Measurements from ENCODE around the gene ZFR2.

The ZFR2 gene

DNA sequence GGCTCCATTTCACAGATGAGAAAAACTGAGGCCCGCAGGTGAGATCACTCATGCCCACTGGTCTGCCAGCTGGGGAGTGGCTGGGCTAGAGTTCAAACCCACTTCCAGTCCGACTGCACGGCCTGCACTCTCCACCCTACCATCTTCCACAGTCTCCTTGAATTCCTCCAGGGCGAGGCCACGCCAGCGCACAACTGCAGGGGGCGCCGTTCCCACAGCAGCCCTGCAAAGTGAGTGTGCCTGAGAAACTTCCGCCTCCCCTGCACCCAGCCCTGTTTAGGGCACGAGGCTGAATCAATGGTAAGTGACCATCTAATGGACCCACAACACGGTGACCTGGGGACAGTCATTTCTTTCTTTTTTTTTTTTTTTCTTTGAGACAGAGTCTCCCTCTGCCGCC, 10.8 kb upstream of the ZFR2 start:
- no peak for TF ChIP-seq TAF1 (IDR thresholded peaks at IDR 0.05; ENCODE audit: borderline replicate concordance, insufficient read depth, low read length)
- TF ChIP-seq FOXP2 (optimal IDR thresholded peaks at IDR 0.05; ENCODE audit: borderline replicate concordance, extremely low read depth, extremely low read length, insufficient read depth): no peak

DNA sequence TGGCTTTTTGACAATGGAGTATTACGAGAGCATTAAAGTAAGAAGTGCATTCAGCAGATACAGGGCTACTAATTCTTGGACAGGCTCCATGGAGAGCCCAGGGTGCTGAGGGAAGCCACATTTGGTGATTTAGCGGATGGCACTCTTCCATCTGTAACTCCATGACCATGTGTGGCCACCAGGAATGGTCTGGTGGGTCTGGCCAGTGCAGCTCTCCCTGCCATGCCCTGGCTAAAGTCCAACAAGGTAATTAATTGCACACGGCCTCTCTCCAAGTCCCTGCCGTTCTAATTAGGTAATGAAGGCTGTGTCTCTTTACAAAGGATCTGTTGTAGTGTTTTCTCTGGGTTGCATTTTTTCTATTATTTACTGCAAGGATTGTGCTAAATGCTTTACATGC, 4.3 kb upstream of the ZFR2 start:
- TF ChIP-seq TAF1 (IDR thresholded peaks at IDR 0.05; ENCODE audit: borderline replicate concordance, insufficient read depth, low read length) (no peak), FOXP2 (optimal IDR thresholded peaks at IDR 0.05; ENCODE audit: borderline replicate concordance, extremely low read depth, extremely low read length, insufficient read depth) (no peak), POLR2AphosphoS5 (IDR thresholded peaks at IDR 0.05; ENCODE audit: low read depth, low read length) (no peak), SIN3A (IDR thresholded peaks at IDR 0.05; ENCODE audit: borderline replicate concordance, insufficient read depth, low read length) (no peak)
- TF ChIP-seq, protein P1, sequence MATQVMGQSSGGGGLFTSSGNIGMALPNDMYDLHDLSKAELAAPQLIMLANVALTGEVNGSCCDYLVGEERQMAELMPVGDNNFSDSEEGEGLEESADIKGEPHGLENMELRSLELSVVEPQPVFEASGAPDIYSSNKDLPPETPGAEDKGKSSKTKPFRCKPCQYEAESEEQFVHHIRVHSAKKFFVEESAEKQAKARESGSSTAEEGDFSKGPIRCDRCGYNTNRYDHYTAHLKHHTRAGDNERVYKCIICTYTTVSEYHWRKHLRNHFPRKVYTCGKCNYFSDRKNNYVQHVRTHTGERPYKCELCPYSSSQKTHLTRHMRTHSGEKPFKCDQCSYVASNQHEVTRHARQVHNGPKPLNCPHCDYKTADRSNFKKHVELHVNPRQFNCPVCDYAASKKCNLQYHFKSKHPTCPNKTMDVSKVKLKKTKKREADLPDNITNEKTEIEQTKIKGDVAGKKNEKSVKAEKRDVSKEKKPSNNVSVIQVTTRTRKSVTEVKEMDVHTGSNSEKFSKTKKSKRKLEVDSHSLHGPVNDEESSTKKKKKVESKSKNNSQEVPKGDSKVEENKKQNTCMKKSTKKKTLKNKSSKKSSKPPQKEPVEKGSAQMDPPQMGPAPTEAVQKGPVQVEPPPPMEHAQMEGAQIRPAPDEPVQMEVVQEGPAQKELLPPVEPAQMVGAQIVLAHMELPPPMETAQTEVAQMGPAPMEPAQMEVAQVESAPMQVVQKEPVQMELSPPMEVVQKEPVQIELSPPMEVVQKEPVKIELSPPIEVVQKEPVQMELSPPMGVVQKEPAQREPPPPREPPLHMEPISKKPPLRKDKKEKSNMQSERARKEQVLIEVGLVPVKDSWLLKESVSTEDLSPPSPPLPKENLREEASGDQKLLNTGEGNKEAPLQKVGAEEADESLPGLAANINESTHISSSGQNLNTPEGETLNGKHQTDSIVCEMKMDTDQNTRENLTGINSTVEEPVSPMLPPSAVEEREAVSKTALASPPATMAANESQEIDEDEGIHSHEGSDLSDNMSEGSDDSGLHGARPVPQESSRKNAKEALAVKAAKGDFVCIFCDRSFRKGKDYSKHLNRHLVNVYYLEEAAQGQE (IDR thresholded peaks at IDR 0.05; ENCODE audit: insufficient read depth in 1 of 2, low read depth in 2 of 2, low read length in 2 of 2): no peak

DNA sequence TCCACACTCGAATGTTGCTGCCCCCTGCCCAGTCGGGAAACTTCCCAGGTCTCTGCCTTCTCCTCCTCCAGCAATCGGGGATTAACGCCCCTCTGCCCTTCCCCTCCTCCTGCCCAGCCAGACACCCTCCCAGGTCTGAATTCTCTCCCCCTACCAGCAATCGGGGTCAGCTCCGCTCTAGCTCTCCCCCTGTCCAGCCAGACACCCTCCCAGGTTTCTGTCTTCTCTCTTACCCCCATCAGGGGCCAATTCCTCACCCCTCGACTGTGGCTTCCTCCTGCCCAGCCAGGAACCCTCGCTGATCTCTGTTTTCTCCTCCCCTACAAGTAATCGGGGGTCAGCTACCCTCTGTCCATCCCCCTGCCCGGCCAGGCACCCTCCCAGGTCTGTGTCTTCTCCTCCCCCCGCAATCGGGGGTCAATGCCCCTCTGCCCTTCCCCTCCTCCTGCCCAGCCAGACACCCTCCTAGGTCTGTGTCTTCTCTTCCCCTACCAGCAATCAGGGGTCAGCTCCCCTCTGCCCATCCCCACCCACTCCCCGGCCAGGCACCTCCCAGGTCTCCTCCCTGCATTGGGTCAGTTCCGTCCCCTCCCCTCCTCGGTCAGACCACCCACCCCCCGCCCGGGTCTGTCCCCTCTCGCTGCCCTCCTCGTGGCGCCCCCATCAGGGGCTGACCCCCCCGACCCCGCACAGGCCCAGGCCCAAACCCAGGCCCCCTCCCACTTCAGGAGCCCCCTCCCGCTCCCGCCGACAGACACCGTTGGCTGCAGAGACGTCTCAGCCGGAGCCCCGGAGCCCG, 668 bp downstream of the ZFR2 start:
- TF ChIP-seq POLR2AphosphoS5 (IDR thresholded peaks at IDR 0.05; ENCODE audit: low read depth, low read length) (no peak), TAF1 (IDR thresholded peaks at IDR 0.05; ENCODE audit: borderline replicate concordance, insufficient read depth, low read length) (no peak), SIN3A (IDR thresholded peaks at IDR 0.05; ENCODE audit: borderline replicate concordance, insufficient read depth, low read length) (no peak), FOXP2 (optimal IDR thresholded peaks at IDR 0.05; ENCODE audit: borderline replicate concordance, extremely low read depth, extremely low read length, insufficient read depth) (no peak)

DNA sequence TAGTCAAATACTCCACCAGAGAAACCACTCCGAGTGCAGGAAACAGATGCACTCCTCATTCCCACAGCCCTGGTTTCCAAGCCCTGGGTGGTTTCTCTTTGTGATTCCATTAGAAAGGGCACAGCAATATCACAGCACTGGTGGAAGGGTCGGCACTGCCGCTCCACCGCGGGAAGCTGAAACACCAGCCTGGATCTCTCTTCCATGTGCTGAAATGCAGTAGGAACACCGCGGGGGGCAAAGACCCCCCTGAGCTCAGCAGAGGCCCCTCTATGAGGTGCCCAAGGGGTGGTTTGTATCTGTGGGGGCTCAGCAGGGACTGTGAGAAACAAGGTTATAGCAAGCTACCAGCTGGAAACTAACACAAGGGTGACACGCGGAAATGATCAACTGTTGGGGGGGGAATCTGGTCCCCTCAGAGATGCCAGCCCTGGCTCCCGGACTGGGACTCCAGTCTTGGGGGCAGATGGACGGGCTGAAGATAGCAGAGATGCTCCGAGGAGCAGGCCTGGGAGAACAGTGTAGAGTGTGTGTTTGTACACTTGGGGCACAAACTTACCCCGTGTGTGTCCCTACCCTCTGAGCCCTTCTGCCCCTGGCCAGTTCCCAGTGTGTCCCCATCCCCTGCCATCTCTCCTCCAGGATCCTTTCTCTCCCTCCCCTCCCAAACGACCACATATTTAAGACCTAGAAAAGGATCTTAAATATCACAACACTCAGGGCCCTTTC, 1.8 kb downstream of the ZFR2 start:
- TF ChIP-seq FOXP2 (optimal IDR thresholded peaks at IDR 0.05; ENCODE audit: borderline replicate concordance, extremely low read depth, extremely low read length, insufficient read depth): no peak
- no peak for TF ChIP-seq POLR2AphosphoS5 (IDR thresholded peaks at IDR 0.05; ENCODE audit: low read depth, low read length)
- TF ChIP-seq TAF1 (IDR thresholded peaks at IDR 0.05; ENCODE audit: borderline replicate concordance, insufficient read depth, low read length): no peak
- TF ChIP-seq SIN3A (IDR thresholded peaks at IDR 0.05; ENCODE audit: borderline replicate concordance, insufficient read depth, low read length): no peak
- TF ChIP-seq, protein P1 (IDR thresholded peaks at IDR 0.05; ENCODE audit: insufficient read depth in 1 of 2, low read depth in 2 of 2, low read length in 2 of 2): no peak

DNA sequence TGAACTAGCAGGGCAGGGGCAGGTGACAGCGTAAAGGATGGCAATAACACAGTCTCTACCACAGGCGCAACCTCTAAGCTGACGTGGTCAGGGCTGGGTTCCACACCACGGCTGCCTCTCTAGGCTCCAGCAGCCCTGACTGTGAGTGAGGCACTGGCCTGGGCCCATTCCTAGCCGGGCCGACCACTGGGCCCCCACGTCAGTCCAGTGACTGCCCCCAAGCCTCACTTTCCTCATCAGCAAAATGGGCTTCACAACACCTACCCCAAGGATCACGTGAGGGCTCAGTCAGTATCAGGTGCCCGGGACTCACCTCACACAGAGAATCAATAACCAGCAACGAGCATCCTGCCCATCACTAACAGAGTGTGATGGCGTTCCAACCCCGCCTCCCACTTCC, 5.2 kb downstream of the ZFR2 start:
- no peak for TF ChIP-seq TAF1 (IDR thresholded peaks at IDR 0.05; ENCODE audit: borderline replicate concordance, insufficient read depth, low read length)
- TF ChIP-seq FOXP2 (optimal IDR thresholded peaks at IDR 0.05; ENCODE audit: borderline replicate concordance, extremely low read depth, extremely low read length, insufficient read depth): no peak
- no peak for TF ChIP-seq SIN3A (IDR thresholded peaks at IDR 0.05; ENCODE audit: borderline replicate concordance, insufficient read depth, low read length)
- TF ChIP-seq, protein P1 (IDR thresholded peaks at IDR 0.05; ENCODE audit: insufficient read depth in 1 of 2, low read depth in 2 of 2, low read length in 2 of 2): no peak
- TF ChIP-seq POLR2AphosphoS5 (IDR thresholded peaks at IDR 0.05; ENCODE audit: low read depth, low read length): no peak
